ENCODE results near the gene EMP2.

DNA sequence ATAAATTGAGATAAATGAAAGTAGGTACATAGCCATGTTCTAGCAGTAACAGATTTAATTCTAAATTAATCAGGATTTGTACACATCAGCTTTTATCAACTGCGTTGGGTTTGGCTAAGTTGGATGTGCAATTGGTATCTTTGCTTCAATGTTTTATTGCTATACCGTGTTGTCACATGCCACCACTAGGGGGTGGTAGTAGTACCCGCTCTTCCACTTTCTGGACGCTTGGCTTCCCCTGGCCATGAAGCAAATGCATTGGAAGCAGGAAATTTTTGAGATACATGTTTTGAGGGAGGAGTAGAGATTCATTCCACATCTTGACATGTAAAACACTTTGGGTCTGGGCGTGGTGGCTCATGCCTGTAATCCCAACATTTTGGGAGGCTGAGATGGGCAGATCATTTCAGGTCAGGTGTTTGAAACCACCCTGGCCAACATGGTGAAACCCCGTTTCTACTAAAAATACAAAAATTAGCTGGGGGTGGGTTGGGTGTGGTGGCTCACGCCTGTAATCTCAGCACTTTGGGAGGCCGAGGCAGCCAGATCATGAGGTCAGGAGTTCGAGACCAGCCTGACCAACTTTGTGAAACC is 58.6 kb downstream of the EMP2 start:
- TF ChIP-seq POLR2AphosphoS2 (conservative IDR thresholded peaks at IDR 0.05; ENCODE audit: low read length) (no peak), HOXA7 (CRISPR knock-in tag; IDR thresholded peaks at IDR 0.05) (no peak), RAD21 (conservative IDR thresholded peaks at IDR 0.05 in 1 of 2, IDR thresholded peaks at IDR 0.05 in 1 of 2) (peak; percentile 52 to 72), MYC (IDR thresholded peaks at IDR 0.05; ENCODE audit: borderline replicate concordance, low read length) (no peak), NR3C1 (IDR thresholded peaks at IDR 0.05) (no peak), NFE2L2 (conservative IDR thresholded peaks at IDR 0.05; ENCODE audit: low read length) (no peak), KDM5A (IDR thresholded peaks at IDR 0.05) (no peak), CHD4 (IDR thresholded peaks at IDR 0.05; ENCODE audit: borderline replicate concordance) (no peak), CEBPB (IDR thresholded peaks at IDR 0.05) (no peak)
- TF ChIP-seq, protein P1, sequence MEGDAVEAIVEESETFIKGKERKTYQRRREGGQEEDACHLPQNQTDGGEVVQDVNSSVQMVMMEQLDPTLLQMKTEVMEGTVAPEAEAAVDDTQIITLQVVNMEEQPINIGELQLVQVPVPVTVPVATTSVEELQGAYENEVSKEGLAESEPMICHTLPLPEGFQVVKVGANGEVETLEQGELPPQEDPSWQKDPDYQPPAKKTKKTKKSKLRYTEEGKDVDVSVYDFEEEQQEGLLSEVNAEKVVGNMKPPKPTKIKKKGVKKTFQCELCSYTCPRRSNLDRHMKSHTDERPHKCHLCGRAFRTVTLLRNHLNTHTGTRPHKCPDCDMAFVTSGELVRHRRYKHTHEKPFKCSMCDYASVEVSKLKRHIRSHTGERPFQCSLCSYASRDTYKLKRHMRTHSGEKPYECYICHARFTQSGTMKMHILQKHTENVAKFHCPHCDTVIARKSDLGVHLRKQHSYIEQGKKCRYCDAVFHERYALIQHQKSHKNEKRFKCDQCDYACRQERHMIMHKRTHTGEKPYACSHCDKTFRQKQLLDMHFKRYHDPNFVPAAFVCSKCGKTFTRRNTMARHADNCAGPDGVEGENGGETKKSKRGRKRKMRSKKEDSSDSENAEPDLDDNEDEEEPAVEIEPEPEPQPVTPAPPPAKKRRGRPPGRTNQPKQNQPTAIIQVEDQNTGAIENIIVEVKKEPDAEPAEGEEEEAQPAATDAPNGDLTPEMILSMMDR (IDR thresholded peaks at IDR 0.05) = peak; percentile 67

Measured in A549 (cell line).